Activated T-cell treated with anti-CD3 and anti-CD28 coated beads, Interleukin-2, amount 50 U/mL, for 72 hours (primary cell): Measurements from ENCODE around the gene PHACTR3. TPM values are rescaled to one million over a fixed set of nuclear protein-coding genes. Genes with fewer than 3 reads are reported as not detected.

Experiments used
- ATAC-seq, 2 donors: fragments of 150-1000 bp; cut with Tn5 transposase; replicated peaks in 1 of 2; 2 replicates each; pipeline ENCODE4 v1.10.0; 2021; ENCODE audit warnings: moderate library complexity in 2 of 2, mild to moderate bottlenecking in 1 of 2
- DNase-seq, 2 donors: peaks; one replicate each; pipeline ENCODE4 v3.0.0; 2021 to 2022; ENCODE audit warnings: mixed read lengths in 1 of 2
- H3K27ac Mint-ChIP-seq: one replicate; pipeline ENCODE4 v1.8.0; 2022; ENCODE audit warnings: mild to moderate bottlenecking, moderate library complexity, mixed read lengths
- H3K27me3 Mint-ChIP-seq: one replicate; pipeline ENCODE4 v1.8.0; 2022; ENCODE audit warnings: low read depth, mixed read lengths
- H3K36me3 Mint-ChIP-seq, 2 donors: one replicate each; pipeline ENCODE4 v1.8.0; 2022; ENCODE audit warnings: mixed read lengths in 2 of 2, mild to moderate bottlenecking in 1 of 2; ENCODE audit not compliant: insufficient read depth in 2 of 2
- H3K4me1 Mint-ChIP-seq: one replicate; pipeline ENCODE4 v1.8.0; 2022; ENCODE audit warnings: low read depth, mixed read lengths
- H3K4me3 Mint-ChIP-seq, 2 donors: one replicate each; pipeline ENCODE4 v1.8.0; 2022; ENCODE audit warnings: mild to moderate bottlenecking in 2 of 2, mixed read lengths in 2 of 2, moderate library complexity in 2 of 2
- H3K9me3 Mint-ChIP-seq, 2 donors: one replicate each; pipeline ENCODE4 v1.8.0; 2022; ENCODE audit warnings: mixed read lengths in 2 of 2
- total RNA-seq, 2 donors: library from RNA; stranded (reverse); gene quantifications; one replicate each; pipeline ENCODE4 v1.2.3, GENCODE V29; 2022

The PHACTR3 gene
- total RNA-seq, 2 donors from 2014 or later: not detected

DNA sequence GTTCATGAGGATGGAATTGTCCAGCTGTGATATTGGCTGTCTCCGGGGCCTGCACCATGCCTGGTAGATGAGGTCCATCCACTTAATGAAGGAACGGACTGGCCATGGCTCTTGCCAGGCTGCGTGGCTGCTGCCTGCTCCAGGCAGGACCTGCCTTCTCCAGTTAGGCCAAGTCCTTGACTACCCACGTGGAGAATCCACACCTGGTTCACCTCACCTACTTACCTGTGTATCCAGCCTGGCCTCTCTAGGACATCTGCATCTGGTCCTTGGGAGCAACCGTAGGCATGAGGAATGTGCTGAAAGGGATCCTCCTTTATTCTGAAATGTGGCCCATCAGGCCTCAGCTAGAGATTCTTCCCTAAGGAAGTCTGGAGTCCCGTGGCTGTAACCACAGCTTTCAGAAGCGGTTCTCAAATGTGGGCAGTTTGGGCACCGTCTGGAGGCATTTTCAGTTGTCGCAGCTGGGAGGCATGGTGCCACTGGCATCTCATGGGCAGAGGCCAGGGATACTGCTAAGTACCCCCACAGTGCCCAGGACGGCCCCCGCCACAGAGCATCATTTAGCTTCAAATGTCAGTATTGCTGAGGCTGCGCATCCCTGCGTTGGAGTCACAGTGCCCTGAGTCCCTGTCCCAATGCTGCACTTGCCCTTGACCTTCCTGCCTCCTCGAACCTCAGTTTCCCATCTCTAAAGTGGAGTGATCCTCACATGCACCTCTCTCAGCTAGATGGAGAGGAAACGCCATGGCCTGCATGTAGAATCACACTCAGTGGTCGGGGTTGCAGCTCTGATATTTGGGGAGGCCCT, 67.5 kb downstream of the PHACTR3 start:
- H3K9me3 Mint-ChIP-seq: no peaks in the 10 kb centered on the region
- ATAC-seq (no peak), DNase-seq (no peak)
- peaks cover 7% of the 10 kb centered on the region for H3K27me3 Mint-ChIP-seq
- H3K36me3 Mint-ChIP-seq: no peaks in the 10 kb centered on the region
- H3K27ac Mint-ChIP-seq: no peak overlapping the region
- no peaks in the 10 kb centered on the region for H3K4me1 Mint-ChIP-seq
- no peak overlapping the region for H3K4me3 Mint-ChIP-seq

DNA sequence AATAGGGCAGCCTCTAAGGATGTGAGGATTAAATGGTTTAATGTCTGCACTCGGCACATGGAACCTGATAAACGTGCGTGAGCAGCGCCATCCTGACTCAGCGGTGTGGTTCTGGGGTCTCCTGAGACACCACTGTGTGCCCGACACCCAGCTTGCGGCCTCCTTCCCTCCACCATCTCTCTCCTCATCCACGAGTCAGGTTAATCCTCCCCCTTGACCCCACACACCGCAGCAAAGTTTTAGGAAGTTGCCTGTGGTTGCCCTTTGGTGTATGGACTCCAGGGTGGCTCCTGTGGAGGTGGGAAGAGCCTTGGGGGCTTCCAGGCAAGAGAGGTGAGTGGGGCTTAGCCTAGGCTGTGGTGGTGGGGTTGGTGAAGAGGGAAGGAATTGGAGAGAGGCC, 68.2 kb downstream of the PHACTR3 start:
- DNase-seq (no peak), ATAC-seq (no peak)
- no peak overlapping the region for H3K4me3 Mint-ChIP-seq
- no peaks in the 10 kb centered on the region for H3K36me3 Mint-ChIP-seq
- no peak overlapping the region for H3K27ac Mint-ChIP-seq
- H3K9me3 Mint-ChIP-seq: no peaks in the 10 kb centered on the region
- H3K27me3 Mint-ChIP-seq: peaks cover 7% of the 10 kb centered on the region
- H3K4me1 Mint-ChIP-seq: no peaks in the 10 kb centered on the region

DNA sequence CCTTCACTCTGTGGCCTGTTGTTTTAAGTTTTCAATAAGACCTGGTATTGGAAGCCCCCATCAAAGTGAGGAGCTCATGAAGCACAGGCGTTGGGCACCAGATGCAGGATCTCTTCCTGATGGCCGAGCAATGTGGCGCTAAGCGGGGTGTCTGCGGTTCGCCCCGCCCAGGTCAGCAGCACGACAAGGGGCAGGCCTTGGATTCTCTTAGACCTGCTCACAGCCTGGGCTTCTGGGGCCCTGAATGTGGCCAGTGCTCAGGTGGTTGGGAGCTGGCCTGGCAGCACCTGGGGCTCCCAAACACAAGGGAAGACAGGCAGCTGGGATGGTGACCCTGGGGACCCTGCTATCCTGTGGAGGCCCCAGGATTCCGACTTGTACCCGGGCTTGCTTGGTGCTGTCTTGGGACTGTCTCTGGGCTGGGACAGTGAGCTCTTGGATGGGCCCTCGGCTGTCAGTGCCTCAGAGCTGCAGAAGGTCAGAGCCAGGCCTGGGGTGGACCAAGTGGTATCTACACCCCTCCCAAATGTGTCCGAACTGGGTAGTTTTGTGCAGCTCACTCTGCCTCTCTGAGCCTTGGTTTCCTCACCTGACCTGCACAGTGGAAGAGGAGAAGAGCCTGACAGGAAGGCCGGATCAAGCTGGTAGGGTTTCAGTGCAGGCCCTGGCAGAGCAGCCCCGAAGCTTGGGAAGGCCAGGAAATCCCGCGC, 69.1 kb downstream of the PHACTR3 start:
- no peak overlapping the region for H3K27ac Mint-ChIP-seq
- H3K27me3 Mint-ChIP-seq: peaks cover 15% of the 10 kb centered on the region
- DNase-seq: no peak
- H3K4me1 Mint-ChIP-seq: no peaks in the 10 kb centered on the region
- no peak for ATAC-seq
- H3K36me3 Mint-ChIP-seq: no peaks in the 10 kb centered on the region
- no peaks in the 10 kb centered on the region for H3K9me3 Mint-ChIP-seq
- no peak overlapping the region for H3K4me3 Mint-ChIP-seq

DNA sequence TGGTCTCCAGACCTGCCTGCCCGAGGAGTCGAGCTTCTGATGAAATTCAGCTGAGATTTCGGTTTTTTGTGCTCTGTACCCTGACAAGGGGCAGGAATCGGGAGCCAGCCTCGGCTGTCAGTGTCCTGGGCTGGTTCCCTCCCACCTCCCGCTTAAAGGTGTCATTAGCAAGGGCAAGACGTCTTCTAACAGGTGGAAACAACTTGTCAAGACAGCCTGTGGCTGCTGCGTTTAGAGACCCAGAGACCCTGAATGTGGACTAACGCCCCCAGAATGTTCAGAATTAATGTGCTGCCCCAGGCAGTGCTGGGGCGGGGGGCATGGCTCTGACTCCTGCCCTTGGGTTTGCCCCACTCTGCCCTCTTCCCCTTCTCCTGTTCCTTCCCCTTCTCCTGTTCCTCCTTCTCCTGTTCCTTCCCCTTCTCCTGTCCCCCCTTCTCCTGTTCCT, 69.7 kb downstream of the PHACTR3 start:
- no peak overlapping the region for H3K4me3 Mint-ChIP-seq
- no peak for ATAC-seq
- peaks cover 17% of the 10 kb centered on the region for H3K27me3 Mint-ChIP-seq
- H3K27ac Mint-ChIP-seq: no peak overlapping the region
- no peaks in the 10 kb centered on the region for H3K9me3 Mint-ChIP-seq
- DNase-seq: no peak
- H3K36me3 Mint-ChIP-seq: no peaks in the 10 kb centered on the region
- no peaks in the 10 kb centered on the region for H3K4me1 Mint-ChIP-seq

DNA sequence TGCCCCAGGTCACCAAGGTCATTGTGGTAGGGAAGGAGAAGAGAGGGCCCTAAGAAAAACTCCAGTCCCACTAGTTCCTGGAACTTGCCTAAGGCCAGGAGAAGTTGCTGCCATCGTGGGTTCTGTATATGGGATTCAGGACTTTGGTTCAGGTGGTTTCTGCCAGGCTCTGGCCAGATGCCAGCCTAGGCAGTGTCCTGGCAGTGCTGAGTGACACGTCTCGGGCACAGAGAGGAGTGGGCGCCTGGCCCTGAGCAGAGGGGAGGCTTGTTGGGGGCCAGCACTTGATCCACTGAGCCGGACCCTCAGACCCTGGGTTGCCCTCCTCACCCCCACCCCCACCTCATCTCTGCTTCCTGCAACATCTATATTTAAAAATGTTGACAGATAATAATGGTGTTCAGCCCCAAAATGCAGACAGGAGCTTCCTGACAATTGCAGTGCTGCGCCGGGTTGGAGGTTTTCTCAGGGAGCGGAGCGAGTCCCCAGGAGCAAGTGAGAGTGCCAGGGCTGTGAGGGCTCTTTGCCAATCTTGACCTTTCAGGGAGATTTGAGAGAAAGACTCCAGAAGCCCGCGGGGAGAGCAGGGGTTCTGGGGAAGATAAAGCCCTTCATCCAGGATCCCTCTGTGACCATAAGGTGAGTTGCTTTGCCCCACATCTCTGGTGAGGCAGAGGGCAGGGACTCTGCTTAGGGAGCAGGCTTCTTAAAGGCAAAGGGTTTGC, 71.9 kb downstream of the PHACTR3 start:
- no peaks in the 10 kb centered on the region for H3K4me1 Mint-ChIP-seq
- no peak for DNase-seq
- no peak overlapping the region for H3K4me3 Mint-ChIP-seq
- H3K27ac Mint-ChIP-seq: no peak overlapping the region
- no peaks in the 10 kb centered on the region for H3K9me3 Mint-ChIP-seq
- no peak for ATAC-seq
- peaks cover 17% of the 10 kb centered on the region for H3K27me3 Mint-ChIP-seq
- H3K36me3 Mint-ChIP-seq: no peaks in the 10 kb centered on the region

DNA sequence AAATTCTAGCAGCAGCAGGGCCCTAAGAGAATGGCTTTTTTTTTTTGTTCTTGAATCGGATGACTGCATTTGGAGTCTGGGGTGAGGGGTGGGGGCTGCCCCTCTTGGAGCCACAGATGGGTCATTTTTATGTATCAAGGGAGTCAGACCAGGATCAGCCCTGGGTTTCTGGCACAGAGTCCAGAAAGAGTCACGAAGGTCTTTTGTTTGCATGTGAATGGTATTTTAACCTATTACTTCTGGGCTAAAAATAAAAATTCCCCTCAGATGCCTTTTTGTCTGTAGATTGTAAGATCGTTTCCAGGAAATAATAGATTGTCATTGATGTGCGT, 72.5 kb downstream of the PHACTR3 start:
- H3K27me3 Mint-ChIP-seq: peaks cover 17% of the 10 kb centered on the region
- no peaks in the 10 kb centered on the region for H3K9me3 Mint-ChIP-seq
- no peak for DNase-seq
- no peaks in the 10 kb centered on the region for H3K4me1 Mint-ChIP-seq
- no peak for ATAC-seq
- H3K27ac Mint-ChIP-seq: no peak overlapping the region
- H3K4me3 Mint-ChIP-seq: no peak overlapping the region
- H3K36me3 Mint-ChIP-seq: no peaks in the 10 kb centered on the region

DNA sequence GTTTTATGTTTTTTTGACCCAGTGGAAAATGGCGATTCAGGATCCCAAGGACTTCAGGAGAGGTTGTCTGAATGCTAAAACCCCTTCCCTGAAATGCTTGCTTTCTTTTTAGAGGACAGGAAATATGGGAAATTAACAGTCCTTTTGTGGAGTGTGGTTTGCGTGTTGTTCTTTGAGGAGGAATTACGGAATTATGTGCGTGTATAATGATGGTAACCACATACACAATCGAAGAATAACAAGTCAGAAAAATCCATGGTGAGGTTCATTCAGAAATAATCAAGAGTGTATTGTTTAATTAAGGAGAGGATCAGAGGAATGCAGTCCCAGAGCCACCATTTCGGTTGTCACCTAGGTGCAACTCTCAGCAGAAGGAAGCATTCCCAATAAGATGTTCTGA, 73.2 kb downstream of the PHACTR3 start:
- no peak overlapping the region for H3K4me3 Mint-ChIP-seq
- H3K27me3 Mint-ChIP-seq: peaks cover 17% of the 10 kb centered on the region
- H3K4me1 Mint-ChIP-seq: no peaks in the 10 kb centered on the region
- no peaks in the 10 kb centered on the region for H3K9me3 Mint-ChIP-seq
- DNase-seq (no peak), ATAC-seq (no peak)
- H3K36me3 Mint-ChIP-seq: no peaks in the 10 kb centered on the region
- no peak overlapping the region for H3K27ac Mint-ChIP-seq

DNA sequence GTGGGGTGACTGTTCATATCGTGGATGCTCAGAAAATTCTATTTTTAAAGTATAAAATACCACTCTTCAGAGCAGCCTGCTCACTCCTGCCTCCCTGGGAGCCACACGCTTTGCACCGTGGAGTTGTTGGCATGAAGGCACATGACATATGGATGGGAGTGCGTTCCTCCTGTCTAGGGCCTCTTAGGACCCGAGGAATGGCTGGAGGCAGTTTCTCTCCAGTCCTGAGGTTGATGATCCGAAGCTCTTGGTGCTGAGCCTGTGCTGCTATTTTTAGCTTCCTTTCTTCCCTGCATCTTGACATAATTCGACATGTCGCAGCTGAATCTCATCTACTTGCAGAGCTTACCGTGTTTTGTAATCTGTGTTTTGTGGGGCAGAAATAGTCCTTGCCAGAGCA, 73.9 kb downstream of the PHACTR3 start:
- Mint-ChIP-seq H3K9me3 (no peaks in the 10 kb centered on the region), H3K27me3 (peaks cover 17% of the 10 kb centered on the region), H3K4me3 (no peak overlapping the region), H3K36me3 (no peaks in the 10 kb centered on the region), H3K27ac (no peak overlapping the region), H3K4me1 (no peaks in the 10 kb centered on the region)
- ATAC-seq (no peak), DNase-seq (no peak)

DNA sequence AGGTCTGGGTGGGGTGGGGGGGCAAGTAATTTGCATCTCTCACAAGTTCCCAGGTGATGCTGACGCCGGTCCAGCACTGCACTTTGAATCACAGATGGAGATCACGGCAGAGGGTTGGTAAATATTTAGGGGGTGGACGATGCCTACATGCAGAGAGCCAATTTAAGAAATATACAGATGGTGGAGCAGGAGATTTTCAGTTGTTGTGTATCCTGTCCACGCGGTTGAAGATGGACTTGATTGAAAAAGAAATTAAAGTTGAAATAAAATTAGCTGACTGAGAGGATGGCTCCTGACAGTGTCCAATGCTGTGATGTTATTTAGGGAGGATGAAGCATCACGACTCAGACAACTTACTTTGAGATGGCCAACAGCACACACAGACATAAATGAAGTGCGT, 74.6 kb downstream of the PHACTR3 start:
- Mint-ChIP-seq H3K4me3 (no peak overlapping the region), H3K36me3 (no peaks in the 10 kb centered on the region), H3K27ac (no peak overlapping the region), H3K4me1 (no peaks in the 10 kb centered on the region), H3K27me3 (peaks cover 17% of the 10 kb centered on the region), H3K9me3 (no peaks in the 10 kb centered on the region)
- DNase-seq (no peak), ATAC-seq (no peak)

DNA sequence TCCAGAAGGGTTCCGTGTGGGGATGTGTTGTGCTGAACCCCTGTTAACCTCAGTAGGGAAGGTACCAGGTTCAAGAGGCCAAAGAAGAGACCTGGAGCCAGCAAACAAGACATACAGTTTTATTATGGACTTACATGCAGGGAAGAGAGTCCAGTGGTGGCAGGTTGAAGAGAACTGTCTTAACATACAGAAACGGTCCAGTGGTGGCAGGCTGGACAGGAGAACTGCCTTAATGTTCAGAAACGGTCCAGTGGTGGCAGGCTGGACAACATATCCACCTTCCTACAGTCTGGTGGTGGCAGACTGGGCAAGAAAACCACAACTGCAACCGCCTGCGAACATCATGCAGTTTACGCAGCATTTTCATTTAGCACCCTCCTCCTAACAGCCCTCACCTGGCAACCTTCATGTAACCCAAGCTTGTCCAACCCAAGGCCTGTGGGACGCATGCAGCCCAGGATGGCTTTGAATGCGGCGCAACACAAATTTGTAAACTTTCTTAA, 75.9 kb downstream of the PHACTR3 start:
- no peak overlapping the region for H3K27ac Mint-ChIP-seq
- no peaks in the 10 kb centered on the region for H3K4me1 Mint-ChIP-seq
- ATAC-seq (no peak), DNase-seq (no peak)
- H3K9me3 Mint-ChIP-seq: no peaks in the 10 kb centered on the region
- no peaks in the 10 kb centered on the region for H3K36me3 Mint-ChIP-seq
- no peak overlapping the region for H3K4me3 Mint-ChIP-seq
- peaks cover 17% of the 10 kb centered on the region for H3K27me3 Mint-ChIP-seq

DNA sequence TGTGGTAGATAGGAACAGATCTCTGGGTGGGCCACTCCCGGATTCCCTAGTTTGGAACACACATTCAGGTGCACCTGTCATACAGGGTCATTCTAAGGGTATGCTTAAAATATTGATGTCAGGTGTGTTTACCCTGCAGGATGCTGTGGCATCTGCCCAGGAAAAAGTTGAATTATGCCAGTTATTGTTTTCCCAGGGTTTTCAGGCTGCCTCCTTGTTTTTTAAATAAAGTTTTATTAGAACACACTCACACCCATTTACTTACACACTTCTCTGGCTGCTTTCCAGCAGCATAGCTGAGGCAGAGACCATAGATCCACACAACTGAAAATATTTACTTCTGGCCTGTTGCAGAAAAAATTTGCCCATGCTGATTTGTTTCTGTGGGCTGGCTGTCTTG, 76.5 kb downstream of the PHACTR3 start:
- no peaks in the 10 kb centered on the region for H3K36me3 Mint-ChIP-seq
- no peaks in the 10 kb centered on the region for H3K4me1 Mint-ChIP-seq
- ATAC-seq (no peak), DNase-seq (no peak)
- H3K9me3 Mint-ChIP-seq: no peaks in the 10 kb centered on the region
- H3K4me3 Mint-ChIP-seq: no peak overlapping the region
- H3K27me3 Mint-ChIP-seq: peaks cover 13% of the 10 kb centered on the region
- H3K27ac Mint-ChIP-seq: no peak overlapping the region

DNA sequence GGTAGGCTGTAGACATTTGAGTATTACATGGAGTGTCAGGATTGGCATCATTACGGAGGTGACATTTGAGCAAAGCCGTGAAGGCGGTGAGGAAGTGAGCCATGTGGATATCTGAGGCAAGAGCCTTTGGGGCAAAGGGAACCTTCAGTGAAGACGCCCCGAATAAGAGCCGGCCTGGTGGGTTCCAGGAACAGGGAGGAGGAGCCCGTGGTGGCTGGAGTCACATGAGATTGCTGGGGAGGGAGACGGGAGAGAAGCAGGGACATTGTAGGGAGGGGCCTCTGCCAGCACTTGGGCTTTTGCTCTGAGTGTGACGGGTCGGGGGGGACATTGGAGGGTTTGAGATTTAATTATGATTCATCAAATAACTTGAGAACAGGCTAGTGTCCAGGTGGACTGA, 78.3 kb downstream of the PHACTR3 start:
- H3K36me3 Mint-ChIP-seq: no peaks in the 10 kb centered on the region

DNA sequence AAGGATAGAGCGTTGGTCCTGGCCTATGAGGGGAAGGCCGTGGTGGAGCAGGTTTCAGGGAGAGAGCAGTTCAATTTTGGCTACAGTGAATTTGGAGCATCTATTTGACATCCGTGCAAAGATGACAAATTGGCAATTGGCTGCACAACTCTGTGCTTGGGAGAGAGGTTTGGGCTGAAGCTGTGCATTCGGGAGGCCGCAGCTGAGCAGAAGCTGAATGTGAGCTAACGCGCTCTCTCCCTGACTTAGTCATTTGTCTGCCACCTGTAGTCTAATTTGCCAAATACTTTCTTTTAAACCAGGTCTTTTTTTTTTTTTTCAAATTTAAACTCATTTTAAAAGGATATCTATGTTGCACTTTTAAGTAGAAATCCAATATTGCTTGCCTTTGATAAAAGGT, 78.8 kb downstream of the PHACTR3 start:
- ATAC-seq: no peak
- no peak for DNase-seq
- H3K27ac Mint-ChIP-seq: no peak overlapping the region
- no peak overlapping the region for H3K4me3 Mint-ChIP-seq
- H3K9me3 Mint-ChIP-seq: no peaks in the 10 kb centered on the region
- no peaks in the 10 kb centered on the region for H3K4me1 Mint-ChIP-seq
- H3K27me3 Mint-ChIP-seq: peaks cover 5% of the 10 kb centered on the region
- no peaks in the 10 kb centered on the region for H3K36me3 Mint-ChIP-seq

More for the DNA sequence above, 78.3 kb downstream of the PHACTR3 start:
- DNase-seq (no peak), ATAC-seq (no peak)
- H3K9me3 Mint-ChIP-seq: no peaks in the 10 kb centered on the region
- no peaks in the 10 kb centered on the region for H3K4me1 Mint-ChIP-seq
- peaks cover 10% of the 10 kb centered on the region for H3K27me3 Mint-ChIP-seq
- no peak overlapping the region for H3K27ac Mint-ChIP-seq
- H3K4me3 Mint-ChIP-seq: no peak overlapping the region
